Choroid plexus epithelial cell (primary cell): Measurements from ENCODE around the gene ILDR2.
A peak's percentile ranks its signal among the peaks of the same experiment; 100 is the strongest.

ENCODE experiments used
- DNase-seq: peaks from one replicate; pipeline ENCODE4 v3.0.0-alpha.2; 2010; ENCODE audit warnings: low read depth
- H3K4me3 ChIP-seq: 2 replicates; pipeline ENCODE4 v1.5.1; 2011; ENCODE audit warnings: low read depth, mild to moderate bottlenecking, control low read depth, low read length, moderate library complexity
- TF ChIP-seq, protein P1 (sequence below): conservative IDR thresholded peaks from 2 replicates; pipeline ENCODE4 v1.5.1; 2011; ENCODE audit warnings: low read depth, mild to moderate bottlenecking, control low read depth, inconsistent platforms, low read length, moderate library complexity

The ILDR2 gene

DNA sequence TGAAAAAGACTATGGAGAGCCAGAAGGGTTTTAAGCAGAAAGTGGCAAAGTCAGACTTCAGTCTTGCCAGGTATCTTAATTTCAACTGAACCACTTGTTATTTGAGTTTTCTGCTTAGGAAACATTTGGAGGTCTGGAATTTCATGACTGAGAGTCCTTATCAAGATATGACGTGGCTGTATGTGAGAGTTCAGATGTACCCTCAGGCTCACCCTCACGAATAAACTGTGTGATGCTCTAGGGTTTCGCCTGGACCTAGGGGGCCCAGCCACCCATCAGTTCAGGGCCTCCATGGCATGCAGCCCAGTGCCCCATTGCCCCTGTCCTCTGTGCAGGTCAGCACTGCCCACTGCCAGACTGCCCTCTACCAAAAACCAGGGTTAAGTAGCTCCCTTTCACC lies 68.7 kb downstream of the ILDR2 start:
- no peak overlapping the region for H3K4me3 ChIP-seq
- TF ChIP-seq, protein P1, sequence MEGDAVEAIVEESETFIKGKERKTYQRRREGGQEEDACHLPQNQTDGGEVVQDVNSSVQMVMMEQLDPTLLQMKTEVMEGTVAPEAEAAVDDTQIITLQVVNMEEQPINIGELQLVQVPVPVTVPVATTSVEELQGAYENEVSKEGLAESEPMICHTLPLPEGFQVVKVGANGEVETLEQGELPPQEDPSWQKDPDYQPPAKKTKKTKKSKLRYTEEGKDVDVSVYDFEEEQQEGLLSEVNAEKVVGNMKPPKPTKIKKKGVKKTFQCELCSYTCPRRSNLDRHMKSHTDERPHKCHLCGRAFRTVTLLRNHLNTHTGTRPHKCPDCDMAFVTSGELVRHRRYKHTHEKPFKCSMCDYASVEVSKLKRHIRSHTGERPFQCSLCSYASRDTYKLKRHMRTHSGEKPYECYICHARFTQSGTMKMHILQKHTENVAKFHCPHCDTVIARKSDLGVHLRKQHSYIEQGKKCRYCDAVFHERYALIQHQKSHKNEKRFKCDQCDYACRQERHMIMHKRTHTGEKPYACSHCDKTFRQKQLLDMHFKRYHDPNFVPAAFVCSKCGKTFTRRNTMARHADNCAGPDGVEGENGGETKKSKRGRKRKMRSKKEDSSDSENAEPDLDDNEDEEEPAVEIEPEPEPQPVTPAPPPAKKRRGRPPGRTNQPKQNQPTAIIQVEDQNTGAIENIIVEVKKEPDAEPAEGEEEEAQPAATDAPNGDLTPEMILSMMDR: no peak
- DNase-seq: no peak

DNA sequence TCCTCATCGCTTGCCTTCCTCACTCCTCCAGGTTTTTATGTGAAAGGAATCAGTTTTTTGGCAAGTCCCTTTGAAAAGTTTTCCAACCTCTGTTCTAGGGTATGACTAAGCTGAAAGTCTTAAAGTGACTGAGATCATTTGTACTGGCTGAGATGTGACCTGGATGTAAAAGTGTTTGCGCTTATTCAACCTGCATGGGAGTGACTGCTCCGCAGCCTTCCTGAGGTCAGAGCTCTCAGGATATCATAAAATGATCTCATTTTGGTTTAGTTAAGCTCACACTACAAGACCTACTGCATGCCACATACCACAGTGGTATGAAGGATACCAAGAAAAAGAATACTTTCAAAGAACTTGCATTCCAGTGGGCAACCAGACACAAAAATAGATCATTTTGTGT lies 69.4 kb downstream of the ILDR2 start:
- TF ChIP-seq, protein P1: no peak
- no peak overlapping the region for H3K4me3 ChIP-seq
- peak; percentile 69 for DNase-seq

DNA sequence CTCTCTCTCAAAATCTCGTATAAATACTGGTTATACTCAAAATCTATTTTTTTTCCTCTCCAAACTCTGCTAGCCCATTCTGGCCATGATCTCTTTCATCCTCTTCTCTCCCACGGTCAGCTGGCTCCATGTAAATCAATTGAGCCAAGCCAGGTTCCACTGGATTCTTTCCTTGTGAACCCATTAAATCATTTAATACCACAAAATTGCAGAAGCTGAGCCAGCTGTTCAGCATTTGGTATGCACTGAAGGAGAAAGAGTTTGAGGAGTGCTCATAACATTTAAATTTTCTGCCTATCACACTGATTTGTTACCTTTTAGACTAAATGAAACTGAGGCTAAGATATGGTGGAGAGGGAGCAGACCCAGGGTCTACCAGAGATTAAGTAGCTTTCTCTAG lies 70.2 kb downstream of the ILDR2 start:
- TF ChIP-seq, protein P1: no peak
- no peak overlapping the region for H3K4me3 ChIP-seq
- DNase-seq: no peak

DNA sequence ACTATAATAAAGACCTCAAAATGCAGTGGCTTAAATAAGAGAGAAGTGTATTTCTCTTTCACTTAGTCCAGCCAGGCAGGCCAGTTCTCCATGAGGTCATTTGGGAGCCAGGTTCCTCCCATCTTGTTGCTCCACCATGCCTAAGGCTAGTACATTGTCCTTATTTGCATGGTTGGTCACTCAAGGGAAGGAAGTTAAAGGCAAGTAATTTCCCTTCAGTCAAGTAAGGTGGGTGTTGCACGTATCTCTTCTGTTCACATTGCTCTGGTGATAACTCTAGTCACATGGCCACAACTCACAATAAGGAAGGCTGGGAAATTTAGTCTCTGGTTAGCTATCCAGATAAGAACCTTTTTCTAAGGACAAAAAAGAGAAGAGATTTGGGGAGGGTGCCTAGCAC lies 72.1 kb downstream of the ILDR2 start:
- no peak overlapping the region for H3K4me3 ChIP-seq
- no peak for DNase-seq
- TF ChIP-seq, protein P1: no peak

DNA sequence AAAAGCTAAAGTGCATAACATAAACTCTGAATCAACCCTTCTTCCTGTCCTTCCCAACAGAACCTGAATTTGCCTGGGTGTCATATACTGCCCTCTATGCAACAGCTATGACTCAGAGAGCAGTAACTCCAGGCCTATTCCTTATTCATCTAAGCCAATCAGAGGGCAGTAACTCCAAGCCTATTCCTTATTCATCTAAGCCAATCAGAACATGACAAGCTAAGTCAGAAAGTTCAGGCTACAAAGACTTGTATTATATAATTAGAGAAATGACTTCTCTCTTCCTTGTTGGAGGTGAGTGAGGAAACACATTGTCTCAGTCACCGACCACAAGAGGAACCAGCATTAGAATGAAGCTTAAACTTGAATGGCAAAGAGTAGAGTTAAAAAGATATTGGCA lies 73.1 kb downstream of the ILDR2 start:
- peak; percentile 43 for DNase-seq
- H3K4me3 ChIP-seq: no peak overlapping the region
- TF ChIP-seq, protein P1: no peak

DNA sequence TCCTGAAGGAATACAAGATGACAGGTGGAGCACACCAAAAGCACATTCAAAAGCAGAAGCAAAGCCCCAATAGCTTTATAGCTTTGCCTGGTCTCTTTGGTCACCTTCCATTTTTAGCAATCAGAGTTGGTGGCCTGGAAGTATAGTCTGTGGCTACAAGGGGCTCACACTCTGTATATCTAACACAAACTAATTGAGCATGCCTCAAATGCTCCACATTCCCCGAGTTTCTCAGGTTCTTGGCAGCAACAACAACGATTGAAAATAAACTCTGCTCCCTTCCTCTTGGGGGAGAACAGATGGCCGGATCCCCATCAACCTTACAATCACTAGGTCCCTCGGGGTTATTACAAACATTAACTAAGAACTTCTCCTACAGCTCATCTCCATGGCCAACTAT lies 74.4 kb downstream of the ILDR2 start:
- TF ChIP-seq, protein P1: no peak
- no peak overlapping the region for H3K4me3 ChIP-seq
- DNase-seq: peak; percentile 28

DNA sequence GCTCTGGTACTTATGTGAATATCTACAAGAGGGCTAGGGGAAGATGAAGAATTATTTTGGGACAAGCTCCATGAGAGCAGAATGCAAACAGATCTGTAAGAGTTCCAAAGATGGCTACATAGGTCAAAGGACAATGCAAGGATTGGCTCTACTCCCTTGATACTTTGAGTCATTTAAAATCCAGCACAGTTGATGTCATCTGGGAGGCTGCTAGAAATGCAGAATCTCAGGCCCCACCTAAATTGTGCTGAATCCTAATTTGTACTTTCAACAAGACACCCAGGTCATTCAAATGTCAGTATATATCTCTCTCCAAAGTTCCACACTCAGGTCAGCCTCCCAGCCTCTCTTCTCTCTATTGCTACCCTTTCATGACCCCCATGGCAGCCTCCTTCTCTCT lies 75.6 kb downstream of the ILDR2 start:
- no peak for DNase-seq
- TF ChIP-seq, protein P1: no peak
- no peak overlapping the region for H3K4me3 ChIP-seq
